Measurements from ENCODE around the gene GRID2. TPM values are rescaled to one million over a fixed set of nuclear protein-coding genes. Genes with fewer than 3 reads are reported as not detected.
"Not testable (repeated sequence)": the region's sequence is repeated elsewhere in the genome, so short reads cannot be mapped to it uniquely, and the experiment has no call there.

Gene GRID2
- total RNA-seq, 1 experiment from 2014 or later, result not detected

DNA sequence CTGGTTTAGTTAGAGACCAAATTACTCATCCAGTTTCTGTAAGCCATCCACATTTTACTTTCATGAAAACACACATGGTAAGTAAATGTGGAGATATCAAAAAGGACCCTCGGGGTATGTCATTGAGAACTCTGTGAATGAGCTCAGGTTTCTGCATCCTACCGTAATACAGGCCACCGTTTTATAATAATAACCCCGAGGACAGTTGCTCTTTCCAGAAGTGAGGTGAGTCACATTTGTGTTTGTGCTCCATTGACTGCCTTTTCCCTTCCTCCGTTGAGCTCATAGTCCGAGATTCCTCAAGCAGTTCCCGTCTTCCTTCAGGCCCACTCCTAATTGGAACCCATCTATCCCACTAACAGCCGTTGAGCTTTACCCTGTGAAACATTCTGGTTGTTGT, 95.3 kb downstream of the GRID2 start:
- no peaks in the 10 kb centered on the region for H3K36me3 ChIP-seq (ENCODE audit: control insufficient read depth, insufficient read depth, low read length)
- no peaks in the 10 kb centered on the region for H3K9me3 ChIP-seq
- H3K27me3 ChIP-seq (replicated peaks; ENCODE audit: control insufficient read depth, insufficient read depth, low read length), result no peaks in the 10 kb centered on the region
- Mint-ChIP-seq H3K36me3 (ENCODE audit: insufficient read depth, unreplicated experiment) (no peaks in the 10 kb centered on the region), H3K27ac (ENCODE audit: unreplicated experiment) (no peak overlapping the region), H3K27me3 (ENCODE audit: insufficient read depth, unreplicated experiment) (no peaks in the 10 kb centered on the region), H3K9me3 (ENCODE audit: unreplicated experiment) (no peaks in the 10 kb centered on the region), H3K4me3 (ENCODE audit: unreplicated experiment) (no peak overlapping the region), H3K4me1 (ENCODE audit: low read depth, unreplicated experiment) (no peaks in the 10 kb centered on the region)
- no peak overlapping the region for H3K4me3 ChIP-seq (ENCODE audit: low read depth, low read length)
- BruUV-seq (replicated peaks), result no TSS peak
- no peaks in the 10 kb centered on the region for H3K4me1 ChIP-seq
- TF ChIP-seq, protein P1, sequence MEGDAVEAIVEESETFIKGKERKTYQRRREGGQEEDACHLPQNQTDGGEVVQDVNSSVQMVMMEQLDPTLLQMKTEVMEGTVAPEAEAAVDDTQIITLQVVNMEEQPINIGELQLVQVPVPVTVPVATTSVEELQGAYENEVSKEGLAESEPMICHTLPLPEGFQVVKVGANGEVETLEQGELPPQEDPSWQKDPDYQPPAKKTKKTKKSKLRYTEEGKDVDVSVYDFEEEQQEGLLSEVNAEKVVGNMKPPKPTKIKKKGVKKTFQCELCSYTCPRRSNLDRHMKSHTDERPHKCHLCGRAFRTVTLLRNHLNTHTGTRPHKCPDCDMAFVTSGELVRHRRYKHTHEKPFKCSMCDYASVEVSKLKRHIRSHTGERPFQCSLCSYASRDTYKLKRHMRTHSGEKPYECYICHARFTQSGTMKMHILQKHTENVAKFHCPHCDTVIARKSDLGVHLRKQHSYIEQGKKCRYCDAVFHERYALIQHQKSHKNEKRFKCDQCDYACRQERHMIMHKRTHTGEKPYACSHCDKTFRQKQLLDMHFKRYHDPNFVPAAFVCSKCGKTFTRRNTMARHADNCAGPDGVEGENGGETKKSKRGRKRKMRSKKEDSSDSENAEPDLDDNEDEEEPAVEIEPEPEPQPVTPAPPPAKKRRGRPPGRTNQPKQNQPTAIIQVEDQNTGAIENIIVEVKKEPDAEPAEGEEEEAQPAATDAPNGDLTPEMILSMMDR (IDR thresholded peaks at IDR 0.05; ENCODE audit: insufficient read depth in 1 of 2, low read depth in 1 of 2, low read length in 1 of 2, severe bottlenecking in 1 of 2, unreplicated experiment in 1 of 2), result no peak
- POLR2A ChIA-PET, result no interaction called here
- CTCF ChIA-PET, result no interaction called here
- no peak for DNase-seq
- intact Hi-C loops (cut with micrococcal nuclease; ENCODE audit: unreplicated experiment), result no loop called here

DNA sequence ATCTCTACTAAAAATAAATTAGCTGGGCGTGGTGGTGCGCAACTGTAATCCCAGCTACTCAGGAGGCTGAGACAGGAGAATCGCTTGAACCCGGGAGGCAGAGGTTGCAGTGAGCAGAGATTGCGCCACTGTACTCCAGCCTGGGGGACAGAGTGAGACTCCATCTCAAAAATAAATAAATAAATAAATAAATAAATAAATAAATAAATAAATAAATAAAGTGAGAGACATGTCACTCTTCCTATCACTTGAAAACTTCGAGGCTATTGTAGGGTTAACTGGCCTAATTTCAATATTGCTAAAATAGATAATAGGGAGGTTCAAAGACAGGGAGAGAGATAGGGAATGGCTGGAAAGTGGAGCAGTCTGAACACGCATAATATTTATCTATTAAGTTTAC, 99.8 kb downstream of the GRID2 start:
- H3K9me3 ChIP-seq; H3K27ac Mint-ChIP-seq (ENCODE audit: unreplicated experiment); BruUV-seq (replicated peaks); H3K36me3 Mint-ChIP-seq (ENCODE audit: insufficient read depth, unreplicated experiment); H3K36me3 ChIP-seq (ENCODE audit: control insufficient read depth, insufficient read depth, low read length); DNase-seq; H3K4me1 ChIP-seq; intact Hi-C loops (cut with micrococcal nuclease; ENCODE audit: unreplicated experiment); H3K4me1 Mint-ChIP-seq (ENCODE audit: low read depth, unreplicated experiment); H3K27me3 Mint-ChIP-seq (ENCODE audit: insufficient read depth, unreplicated experiment); POLR2A ChIA-PET; H3K4me3 Mint-ChIP-seq (ENCODE audit: unreplicated experiment); CTCF ChIA-PET; H3K4me3 ChIP-seq (ENCODE audit: low read depth, low read length); H3K27me3 ChIP-seq (replicated peaks; ENCODE audit: control insufficient read depth, insufficient read depth, low read length); H3K9me3 Mint-ChIP-seq (ENCODE audit: unreplicated experiment): not testable (repeated sequence)

DNA sequence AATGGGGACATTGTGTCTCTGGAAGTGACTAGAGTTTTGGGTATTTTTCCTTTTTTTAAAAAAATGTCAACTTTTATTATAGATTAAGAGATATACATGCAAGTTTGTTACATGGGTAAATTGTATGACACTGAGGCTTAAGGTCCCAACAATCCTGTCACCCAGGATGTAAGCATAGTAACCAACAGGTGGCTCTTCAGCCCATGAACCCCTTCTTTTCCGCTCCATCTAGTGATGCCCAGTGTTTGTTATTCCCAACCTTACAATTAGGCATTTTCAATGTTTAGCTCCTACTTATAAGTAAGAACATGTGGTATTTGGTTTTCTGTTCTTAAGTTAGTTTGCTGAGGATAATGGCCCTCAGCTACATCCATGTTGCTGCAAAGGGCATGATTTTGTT, 102.7 kb downstream of the GRID2 start:
- H3K27ac Mint-ChIP-seq (ENCODE audit: unreplicated experiment), result no peak overlapping the region
- H3K36me3 Mint-ChIP-seq (ENCODE audit: insufficient read depth, unreplicated experiment), result no peaks in the 10 kb centered on the region
- no peak overlapping the region for H3K4me3 Mint-ChIP-seq (ENCODE audit: unreplicated experiment)
- no peaks in the 10 kb centered on the region for H3K36me3 ChIP-seq (ENCODE audit: control insufficient read depth, insufficient read depth, low read length)
- H3K9me3 Mint-ChIP-seq (ENCODE audit: unreplicated experiment), result no peaks in the 10 kb centered on the region
- ChIA-PET CTCF (no interaction called here), POLR2A (no interaction called here)
- intact Hi-C loops (cut with micrococcal nuclease; ENCODE audit: unreplicated experiment), result loop anchor here (2.0 kb wide), 1 partner anchor 194 kb away; no protein-coding TSS in a partner anchor
- TF ChIP-seq, protein P1 (IDR thresholded peaks at IDR 0.05; ENCODE audit: insufficient read depth in 1 of 2, low read depth in 1 of 2, low read length in 1 of 2, severe bottlenecking in 1 of 2, unreplicated experiment in 1 of 2), result no peak
- no peaks in the 10 kb centered on the region for H3K4me1 Mint-ChIP-seq (ENCODE audit: low read depth, unreplicated experiment)
- no TSS peak for BruUV-seq (replicated peaks)
- H3K4me1 ChIP-seq, result no peaks in the 10 kb centered on the region
- no peaks in the 10 kb centered on the region for H3K9me3 ChIP-seq
- no peak for DNase-seq
- no peaks in the 10 kb centered on the region for H3K27me3 Mint-ChIP-seq (ENCODE audit: insufficient read depth, unreplicated experiment)
- H3K4me3 ChIP-seq (ENCODE audit: low read depth, low read length), result no peak overlapping the region
- no peaks in the 10 kb centered on the region for H3K27me3 ChIP-seq (replicated peaks; ENCODE audit: control insufficient read depth, insufficient read depth, low read length)

DNA sequence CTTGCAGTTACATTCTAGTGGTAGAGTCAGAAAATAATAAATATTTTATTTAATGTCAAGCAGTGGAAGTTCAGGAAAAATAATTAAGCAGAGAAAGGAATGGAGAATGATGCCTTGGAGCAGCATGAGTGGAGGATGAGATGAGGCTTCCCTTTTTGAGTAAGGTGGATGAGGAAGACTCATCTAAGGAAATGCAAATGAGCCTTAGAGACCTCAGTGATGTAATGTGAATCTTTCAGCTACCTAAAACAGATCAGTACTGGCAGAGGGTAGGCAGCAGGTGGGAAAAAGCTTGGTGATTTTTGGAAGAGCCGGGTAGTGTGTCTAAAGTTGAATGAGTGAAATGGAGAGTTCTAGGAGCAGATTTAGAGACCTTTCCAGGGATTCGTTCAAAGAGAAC, 118.2 kb downstream of the GRID2 start:
- peaks cover 4% of the 10 kb centered on the region for H3K27me3 Mint-ChIP-seq (ENCODE audit: insufficient read depth, unreplicated experiment)
- no TSS peak for BruUV-seq (replicated peaks)
- TF ChIP-seq, protein P1 (IDR thresholded peaks at IDR 0.05; ENCODE audit: insufficient read depth in 1 of 2, low read depth in 1 of 2, low read length in 1 of 2, severe bottlenecking in 1 of 2, unreplicated experiment in 1 of 2), result no peak
- no peak overlapping the region for H3K27ac Mint-ChIP-seq (ENCODE audit: unreplicated experiment)
- H3K4me3 ChIP-seq (ENCODE audit: low read depth, low read length), result no peak overlapping the region
- intact Hi-C loops (cut with micrococcal nuclease; ENCODE audit: unreplicated experiment), result no loop called here
- H3K4me3 Mint-ChIP-seq (ENCODE audit: unreplicated experiment), result no peak overlapping the region
- no peaks in the 10 kb centered on the region for H3K36me3 ChIP-seq (ENCODE audit: control insufficient read depth, insufficient read depth, low read length)
- H3K27me3 ChIP-seq (replicated peaks; ENCODE audit: control insufficient read depth, insufficient read depth, low read length), result no peaks in the 10 kb centered on the region
- no peak for DNase-seq
- H3K9me3 Mint-ChIP-seq (ENCODE audit: unreplicated experiment), result no peaks in the 10 kb centered on the region
- no peaks in the 10 kb centered on the region for H3K36me3 Mint-ChIP-seq (ENCODE audit: insufficient read depth, unreplicated experiment)
- ChIA-PET POLR2A (no interaction called here), CTCF (no interaction called here)
- H3K4me1 ChIP-seq, result no peaks in the 10 kb centered on the region
- H3K4me1 Mint-ChIP-seq (ENCODE audit: low read depth, unreplicated experiment), result no peaks in the 10 kb centered on the region
- H3K9me3 ChIP-seq, result no peaks in the 10 kb centered on the region
